Putamen (tissue), 1 donor: ENCODE results near the gene TFPT.

Source experiments
- DNase-seq: peaks from one replicate; pipeline ENCODE4 v3.0.0-alpha.2; 2016; ENCODE audit warnings: low spot score

TFPT gene

GRCh38 chr19:54081032-54081431 lies 34.4 kb downstream of the TFPT start, which contains the start of gene TARM1:
TSS of gene TARM1 (minus strand) at chr19:54081365. CDS start at chr19:54081340, 25 bp downstream.
- no peak for DNase-seq

GRCh38 chr19:54077334-54077733 lies 38.1 kb downstream of the TFPT start:
- DNase-seq = no peak

- no peak for DNase-seq
Measured at GRCh38 chr19:54074851-54075250, 40.6 kb downstream of the TFPT start.

GRCh38 chr19:54073829-54074228 lies 41.6 kb downstream of the TFPT start:
- no peak for DNase-seq

GRCh38 chr19:54069470-54069869 lies 46.0 kb downstream of the TFPT start:
- DNase-seq = no peak

GRCh38 chr19:54063350-54064116 lies 51.9 kb downstream of the TFPT start, which contains the start of gene VSTM1:
TSS of gene VSTM1 (minus strand) at chr19:54063897. CDS start at chr19:54063777, 120 bp downstream.
- DNase-seq = no peak

- DNase-seq = no peak
Measured at GRCh38 chr19:54062643-54063042, 52.8 kb downstream of the TFPT start.
